Stomach (tissue), 9 donors: ENCODE data around the gene ATP7B. TPM values are rescaled to one million over a fixed set of nuclear protein-coding genes. Genes with fewer than 3 reads are reported as not detected.

Source experiments
- DNase-seq, 2 donors: peaks; one replicate each; pipeline versions ENCODE4 v3.0.0 to v3.0.0-alpha.2; 2013 to 2019
- H3K27ac ChIP-seq, 5 donors: fragments of 200-600 bp in 4 of 5; sonication (generic) in 4 of 5; one replicate each; pipeline ENCODE4 v1.5.1; 2013 to 2019; ENCODE audit warnings: mild to moderate bottlenecking in 1 of 5, moderate library complexity in 1 of 5
- H3K27me3 ChIP-seq, 3 donors: fragments of 200-600 bp; sonication (generic); one replicate each; pipeline ENCODE4 v1.5.1; 2017 to 2019; ENCODE audit warnings: mixed run types in 1 of 3
- H3K36me3 ChIP-seq, 4 donors: fragments of 200-600 bp; sonication (generic); 1 replicate in 3 of 4; 2 replicates in 1 of 4; pipeline ENCODE4 v1.5.1; 2016 to 2019
- H3K4me1 ChIP-seq, 4 donors: fragments of 200-600 bp; sonication (generic); one replicate each; pipeline ENCODE4 v1.5.1; 2016 to 2019
- H3K4me3 ChIP-seq, 4 donors: fragments of 200-600 bp; sonication (generic) in 3 of 4; one replicate each; pipeline ENCODE4 v1.5.1; 2016 to 2019; ENCODE audit warnings: mild to moderate bottlenecking in 1 of 4
- H3K9me3 ChIP-seq, 4 donors: fragments of 200-600 bp; sonication (generic); one replicate each; pipeline ENCODE4 v1.5.1; 2016 to 2019
- EP300 ChIP-seq: sonication (generic); formaldehyde crosslinking; IDR thresholded peaks from one replicate; pipeline ENCODE4 v1.6.1; 2017; ENCODE audit warnings: antibody characterized with exemption
- POLR2A ChIP-seq, 4 donors: fragments of 450-650 bp; IDR thresholded peaks; one replicate each; pipeline ENCODE4 v1.6.1; 2016; ENCODE audit warnings: antibody characterized with exemption in 4 of 4, control low read depth in 2 of 4, mild to moderate bottlenecking in 1 of 4, moderate library complexity in 1 of 4
- POLR2AphosphoS5 ChIP-seq, 3 donors: sonication (generic); formaldehyde crosslinking; IDR thresholded peaks; one replicate each; pipeline ENCODE4 v1.6.1; 2016; ENCODE audit warnings: antibody characterized with exemption in 3 of 3
- WGBS, 5 donors: extraction: QIAGEN DNeasy Blood & Tissue Kit in 3 of 5; methylation state at CpG; one replicate each; pipeline versions ENCODE4 v1.1.5 to v1.1.7; 2013 to 2018; 5-methylcytosine and 5-hydroxymethylcytosine counted together
- intact Hi-C: fragments of 100-400 bp; cut with DNase I; formaldehyde crosslinking; loops from one replicate; pipeline ENCODE4 v1.15.1; 2023; ENCODE audit warnings: low total_unique reads
- polyA plus RNA-seq, 3 donors: library from polyadenylated mRNA; stranded (reverse); fragments of 200-250 nt; gene quantifications; one replicate each; pipeline ENCODE4 v1.2.3, GENCODE V29; 2013
- total RNA-seq, 5 donors: library from RNA; depleted of rRNA; stranded (reverse); fragments of >200 nt; gene quantifications; one replicate each; pipeline versions ENCODE4 v1.1.0 to v1.2.3, GENCODE V29; 2014 to 2016
- TF ChIP-seq, protein P1 (sequence below), 7 experiments: fragments of 450-650 bp in 4 of 7; fragments of 200-600 bp in 3 of 7; sonication (generic) in 3 of 7; IDR thresholded peaks; one replicate each; pipeline ENCODE4 v1.5.1; 2016 to 2019; ENCODE audit warnings: antibody characterized with exemption in 7 of 7, control low read depth in 2 of 7, mild to moderate bottlenecking in 1 of 7
- donor health status: healthy with polysubstance abuse.
- donor health status: Bipolar disorder and iron deficiency.
- donor health status: healthy.

The ATP7B gene
- total and polyA plus RNA-seq, 8 donors = 0.62 to 21.0 (median 4.6) TPM

DNA sequence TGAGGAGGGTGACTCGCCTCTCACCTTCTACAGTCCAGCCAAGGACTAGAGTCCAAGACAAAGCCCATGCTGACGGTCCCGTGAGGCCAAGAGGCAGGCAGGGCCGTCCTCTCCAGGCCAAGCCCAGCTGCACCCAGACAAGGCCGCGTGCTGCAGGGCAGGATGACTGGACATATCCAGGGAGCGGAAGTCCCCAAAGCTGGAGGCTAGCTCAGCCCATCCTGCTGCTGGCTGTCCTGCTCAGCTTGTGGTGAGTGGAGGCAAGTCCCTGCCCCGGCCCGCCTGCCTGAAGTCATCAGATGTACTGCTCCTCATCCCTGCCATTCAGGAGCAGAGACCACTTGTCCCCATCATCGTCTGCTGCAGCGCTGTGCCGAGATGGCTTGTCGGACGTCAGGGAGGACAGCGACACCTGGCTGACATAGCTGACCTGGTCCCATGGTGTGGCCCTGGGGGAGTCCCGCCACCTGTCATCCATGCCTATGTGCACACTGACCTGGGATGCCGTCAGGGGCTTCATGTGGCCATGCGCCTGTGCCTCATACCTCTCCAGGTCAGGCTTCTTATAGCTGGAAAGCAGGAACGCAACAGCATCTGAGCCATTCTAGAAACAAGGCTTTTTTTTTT lies 76.7 kb downstream of the ATP7B start:
- Histone ChIP-seq H3K9me3 (no peaks in the 10 kb centered on the region), H3K36me3 (peaks cover 0 to 57% (median 51%) of the 10 kb centered on the region in 4 donors), H3K4me1 (peaks cover 0 to 8% (median 4%) of the 10 kb centered on the region in 4 donors), H3K27me3 (no peaks in the 10 kb centered on the region), H3K27ac (no peak overlapping the region), H3K4me3 (no peak overlapping the region)
- 89 to 95% (median 93%) methylated on average over 16 to 19 of the region's 19 CpGs for WGBS, 5 donors
- no peak for TF ChIP-seq EP300
- TF ChIP-seq, protein P1, sequence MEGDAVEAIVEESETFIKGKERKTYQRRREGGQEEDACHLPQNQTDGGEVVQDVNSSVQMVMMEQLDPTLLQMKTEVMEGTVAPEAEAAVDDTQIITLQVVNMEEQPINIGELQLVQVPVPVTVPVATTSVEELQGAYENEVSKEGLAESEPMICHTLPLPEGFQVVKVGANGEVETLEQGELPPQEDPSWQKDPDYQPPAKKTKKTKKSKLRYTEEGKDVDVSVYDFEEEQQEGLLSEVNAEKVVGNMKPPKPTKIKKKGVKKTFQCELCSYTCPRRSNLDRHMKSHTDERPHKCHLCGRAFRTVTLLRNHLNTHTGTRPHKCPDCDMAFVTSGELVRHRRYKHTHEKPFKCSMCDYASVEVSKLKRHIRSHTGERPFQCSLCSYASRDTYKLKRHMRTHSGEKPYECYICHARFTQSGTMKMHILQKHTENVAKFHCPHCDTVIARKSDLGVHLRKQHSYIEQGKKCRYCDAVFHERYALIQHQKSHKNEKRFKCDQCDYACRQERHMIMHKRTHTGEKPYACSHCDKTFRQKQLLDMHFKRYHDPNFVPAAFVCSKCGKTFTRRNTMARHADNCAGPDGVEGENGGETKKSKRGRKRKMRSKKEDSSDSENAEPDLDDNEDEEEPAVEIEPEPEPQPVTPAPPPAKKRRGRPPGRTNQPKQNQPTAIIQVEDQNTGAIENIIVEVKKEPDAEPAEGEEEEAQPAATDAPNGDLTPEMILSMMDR (IDR thresholded peaks at IDR 0.05) = no peak
- TF ChIP-seq POLR2AphosphoS5 (IDR thresholded peaks at IDR 0.05) = no peak
- no peak for TF ChIP-seq POLR2A (IDR thresholded peaks at IDR 0.05)
- DNase-seq = no peak
- intact Hi-C loops = loop anchor here (10.0 kb wide), 1 partner anchor 190 kb away; the partner anchor contains the start of gene NEK5

DNA sequence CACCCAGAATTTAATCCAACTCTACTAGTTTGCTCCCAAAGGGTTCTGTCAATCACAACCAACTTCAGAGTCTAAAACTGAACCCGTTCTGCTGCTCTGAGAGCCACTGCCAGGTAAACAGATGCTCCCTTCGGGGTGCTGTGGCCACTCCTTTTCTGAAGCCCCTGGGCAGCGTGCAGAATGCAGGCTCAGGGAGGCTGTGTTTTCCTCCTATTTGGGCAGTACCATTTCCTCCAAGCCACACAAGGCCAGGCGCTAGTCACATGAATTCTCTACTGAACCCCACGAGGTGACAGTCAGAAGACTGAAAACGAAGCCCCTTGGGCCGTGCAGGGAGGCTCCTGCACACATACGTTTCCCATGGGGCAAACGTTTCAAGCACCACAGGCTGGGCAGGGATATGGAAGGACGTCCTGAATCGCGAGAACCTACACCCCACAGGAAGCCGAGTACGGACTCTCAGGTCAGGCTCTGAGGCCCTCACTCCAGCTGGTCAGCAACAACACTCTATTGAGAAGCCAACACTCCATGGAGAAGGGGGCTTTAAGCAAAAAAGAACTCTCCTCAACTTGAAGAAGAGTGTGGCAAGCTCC lies 77.7 kb downstream of the ATP7B start:
- intact Hi-C loops = loop anchor here (10.0 kb wide), 1 partner anchor 191 kb away; the partner anchor contains the start of gene NEK5
- TF ChIP-seq POLR2A (IDR thresholded peaks at IDR 0.05) (no peak), EP300 (no peak), POLR2AphosphoS5 (IDR thresholded peaks at IDR 0.05) (no peak)
- TF ChIP-seq, protein P1 (IDR thresholded peaks at IDR 0.05) = no peak
- Histone ChIP-seq H3K27me3 (no peaks in the 10 kb centered on the region), H3K4me1 (peaks cover 0 to 8% (median 4%) of the 10 kb centered on the region in 4 donors), H3K4me3 (no peak overlapping the region), H3K36me3 (peaks cover 0 to 50% (median 45%) of the 10 kb centered on the region in 4 donors), H3K27ac (no peak overlapping the region), H3K9me3 (no peaks in the 10 kb centered on the region)
- DNase-seq = no peak
- 84 to 91% (median 88%) methylated on average over 13 to 14 of the region's 14 CpGs for WGBS, 5 donors

DNA sequence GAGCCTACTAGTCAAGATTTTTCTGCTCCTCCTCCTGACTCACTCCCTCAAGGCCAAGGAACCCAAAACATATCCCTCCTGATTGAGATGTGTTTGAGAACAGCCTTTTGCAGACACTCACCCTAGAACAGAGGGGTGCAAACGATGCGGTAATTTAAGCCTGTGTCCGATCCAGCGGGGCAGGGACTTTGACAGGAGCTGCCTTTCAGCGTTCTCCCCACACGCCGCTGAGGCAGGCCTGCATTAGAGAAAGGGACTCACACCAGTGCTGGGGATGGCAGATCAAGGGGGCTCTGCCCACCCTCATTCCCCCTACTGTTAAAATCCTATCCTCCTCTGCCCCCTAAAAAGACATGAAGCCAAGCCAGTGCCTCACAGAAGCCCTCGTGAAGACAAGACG lies 79.0 kb downstream of the ATP7B start:
- Histone ChIP-seq H3K9me3 (no peaks in the 10 kb centered on the region), H3K36me3 (peaks cover 0 to 44% (median 37%) of the 10 kb centered on the region in 4 donors), H3K27me3 (no peaks in the 10 kb centered on the region), H3K4me3 (no peak overlapping the region), H3K4me1 (peaks cover 0 to under 1% (median under 1%) of the 10 kb centered on the region in 4 donors), H3K27ac (no peak overlapping the region)
- intact Hi-C loops = loop anchor here (10.0 kb wide), 1 partner anchor 193 kb away; the partner anchor contains the start of gene NEK5
- no peak for TF ChIP-seq POLR2A (IDR thresholded peaks at IDR 0.05)
- TF ChIP-seq EP300 = no peak
- TF ChIP-seq POLR2AphosphoS5 (IDR thresholded peaks at IDR 0.05) = no peak
- TF ChIP-seq, protein P1 (IDR thresholded peaks at IDR 0.05) = no peak
- DNase-seq = no peak
- 91 to 97% (median 96%) methylated on average over 9 of the region's 9 CpGs for WGBS, 5 donors

DNA sequence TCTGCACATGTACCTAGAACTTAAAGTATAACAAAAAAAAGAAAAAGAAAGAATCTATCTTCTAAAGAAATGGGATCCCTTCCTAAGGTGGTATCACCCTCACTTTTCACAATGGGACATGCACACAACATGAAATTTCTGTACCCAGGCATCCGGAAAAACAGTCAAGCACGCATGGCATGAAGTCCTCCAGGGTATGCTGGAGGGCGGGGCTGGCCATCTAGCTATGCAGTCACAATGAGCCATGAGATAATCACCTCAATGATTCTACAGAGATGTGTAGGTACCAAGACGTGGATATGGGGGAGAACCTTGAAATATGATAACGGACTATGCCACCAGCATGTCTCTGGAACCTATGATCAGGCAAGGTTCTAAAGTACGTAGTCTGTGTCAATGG lies 79.6 kb downstream of the ATP7B start:
- no peak for DNase-seq
- Histone ChIP-seq H3K9me3 (no peaks in the 10 kb centered on the region), H3K4me3 (no peak overlapping the region), H3K4me1 (no peaks in the 10 kb centered on the region), H3K27ac (no peak overlapping the region), H3K27me3 (no peaks in the 10 kb centered on the region), H3K36me3 (peaks cover 0 to 44% (median 37%) of the 10 kb centered on the region in 4 donors)
- intact Hi-C loops = loop anchor here (10.0 kb wide), 1 partner anchor 193 kb away; the partner anchor contains the start of gene NEK5
- TF ChIP-seq, protein P1 (IDR thresholded peaks at IDR 0.05) = no peak
- TF ChIP-seq POLR2AphosphoS5 (IDR thresholded peaks at IDR 0.05) (no peak), EP300 (no peak), POLR2A (IDR thresholded peaks at IDR 0.05) (no peak)
- WGBS, 5 donors = 94 to 98% (median 95%) methylated on average over 6 of the region's 6 CpGs
